HG02588 (cell line): ENCODE results near the gene HOMER2.
"Not testable (repeated sequence)": the region's sequence is repeated elsewhere in the genome, so short reads cannot be mapped to it uniquely, and the experiment has no call there.

Experiments used
- ATAC-seq: cut with Tn5 transposase; IDR thresholded peaks from one replicate; pipeline ENCODE4 v1.9.1; 2021; ENCODE audit warnings: mild to moderate bottlenecking, moderate library complexity; ENCODE audit not compliant: unreplicated experiment

The HOMER2 gene

GRCh38 chr15:82839136-82839535 lies 113.4 kb downstream of the HOMER2 start:
- no peak for ATAC-seq

- ATAC-seq: no peak
Observed at GRCh38 chr15:82838096-82838735, 114.3 kb downstream of the HOMER2 start.

GRCh38 chr15:82835391-82835917 lies 117.1 kb downstream of the HOMER2 start:
- no peak for ATAC-seq

GRCh38 chr15:82833362-82833682 lies 119.2 kb downstream of the HOMER2 start:
- ATAC-seq: no peak

- ATAC-seq: peak; percentile 86
Observed at GRCh38 chr15:82832601-82833361, 119.7 kb downstream of the HOMER2 start.

- no peak for ATAC-seq
Observed at GRCh38 chr15:82831894-82832600, 120.5 kb downstream of the HOMER2 start.

- ATAC-seq: no peak
Observed at GRCh38 chr15:82830427-82831173, 121.9 kb downstream of the HOMER2 start.

GRCh38 chr15:82829234-82829633 lies 123.3 kb downstream of the HOMER2 start:
- no peak for ATAC-seq

- ATAC-seq: no peak
Observed at GRCh38 chr15:82828075-82828474, 124.4 kb downstream of the HOMER2 start.

GRCh38 chr15:82823049-82823448 lies 129.5 kb downstream of the HOMER2 start:
- no peak for ATAC-seq

GRCh38 chr15:82821851-82822250 lies 130.7 kb downstream of the HOMER2 start:
- not testable (repeated sequence) for ATAC-seq

GRCh38 chr15:82821396-82821795 lies 131.1 kb downstream of the HOMER2 start:
- not testable (repeated sequence) for ATAC-seq

- no peak for ATAC-seq
Observed at GRCh38 chr15:82820128-82820527, 132.4 kb downstream of the HOMER2 start.

- no peak for ATAC-seq
Observed at GRCh38 chr15:82812994-82813393, 139.5 kb downstream of the HOMER2 start.

GRCh38 chr15:82810890-82811426 lies 141.6 kb downstream of the HOMER2 start:
- no peak for ATAC-seq

- ATAC-seq: peak; percentile 24
Observed at GRCh38 chr15:82810061-82810889, 142.2 kb downstream of the HOMER2 start.

- ATAC-seq: peak; percentile 79
Observed at GRCh38 chr15:82809308-82810060, 143.0 kb downstream of the HOMER2 start, which contains the start of gene WHAMM. TSS of gene WHAMM (plus strand) at chr15:82809628. CDS start at chr15:82809727, 99 bp downstream.

- no peak for ATAC-seq
Observed at GRCh38 chr15:82808634-82809041, 143.9 kb downstream of the HOMER2 start.
